Subcutaneous abdominal adipose tissue (tissue), 5 donors: ENCODE measurements around the gene OR1S2.
"Not testable (repeated sequence)": the region's sequence is repeated elsewhere in the genome, so short reads cannot be mapped to it uniquely, and the experiment has no call there.

Experiments
- H3K27ac ChIP-seq: one replicate; pipeline ENCODE4 v1.7.0; 2013; ENCODE audit warnings: low read depth, mild to moderate bottlenecking, inconsistent platforms, low read length, moderate library complexity
- H3K27me3 ChIP-seq, 5 donors: one replicate each; pipeline ENCODE4 v1.7.0; 2013; ENCODE audit warnings: low read length in 5 of 5, inconsistent platforms in 1 of 5; ENCODE audit not compliant: control insufficient read depth in 5 of 5, insufficient read depth in 4 of 5
- H3K36me3 ChIP-seq, 5 donors: one replicate each; pipeline ENCODE4 v1.7.0; 2013; ENCODE audit warnings: low read length in 5 of 5; ENCODE audit not compliant: control insufficient read depth in 5 of 5, insufficient read depth in 5 of 5
- H3K4me1 ChIP-seq, 5 donors: one replicate each; pipeline ENCODE4 v1.7.0; 2013; ENCODE audit warnings: low read length in 5 of 5, mild to moderate bottlenecking in 3 of 5, moderate library complexity in 1 of 5; ENCODE audit not compliant: control insufficient read depth in 5 of 5, insufficient read depth in 5 of 5
- H3K4me3 ChIP-seq, 5 donors: one replicate each; pipeline ENCODE4 v1.7.0; 2013; ENCODE audit warnings: low read length in 5 of 5, low read depth in 1 of 5
- H3K9ac ChIP-seq, 5 donors: one replicate each; pipeline ENCODE4 v1.7.0; 2013; ENCODE audit warnings: low read length in 5 of 5, mild to moderate bottlenecking in 4 of 5, moderate library complexity in 3 of 5
- H3K9me3 ChIP-seq, 5 donors: one replicate each; pipeline ENCODE4 v1.7.0; 2013; ENCODE audit warnings: low read length in 5 of 5; ENCODE audit not compliant: control insufficient read depth in 5 of 5
- donor health status: healthy.
- donor health status: healthy.
- donor health status: healthy.
- donor health status: healthy.
- donor health status: healthy.

The OR1S2 gene

GRCh38 chr11:58204042-58204441 lies at the start of gene OR1S2:
OR1S2 (minus strand) TSS chr11:58204142; CDS start chr11:58204142, 0 bp downstream.
- H3K36me3 ChIP-seq, result no peaks in the 10 kb centered on the region
- no peaks in the 10 kb centered on the region for H3K27me3 ChIP-seq
- no peak within 1 kb of the TSS for H3K9ac ChIP-seq
- no peaks in the 10 kb centered on the region for H3K4me1 ChIP-seq
- no peak within 1 kb of the TSS for H3K4me3 ChIP-seq
- no peak within 1 kb of the TSS for H3K27ac ChIP-seq
- H3K9me3 ChIP-seq, result no peaks in the 10 kb centered on the region

DNA sequence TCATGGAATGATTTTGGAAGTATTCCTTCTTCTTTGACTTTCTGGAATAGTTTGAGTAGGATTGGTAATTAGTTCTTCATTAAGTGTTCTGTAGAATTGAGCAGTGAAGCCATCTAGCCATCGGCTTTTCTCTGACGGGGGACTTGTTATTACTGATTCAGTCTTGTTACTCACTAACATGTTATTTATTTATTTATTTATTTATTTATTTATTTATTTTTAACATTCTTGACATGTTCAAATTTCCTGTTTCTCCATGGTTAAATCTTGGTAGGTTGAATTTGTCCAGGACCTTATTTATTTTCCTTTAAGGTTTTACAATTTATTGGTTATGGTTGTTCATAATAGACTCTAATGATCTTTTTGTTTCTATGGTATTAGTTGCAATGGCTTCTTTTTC lies 40.0 kb upstream of the OR1S2 start:
- Histone ChIP-seq H3K36me3 (no peaks in the 10 kb centered on the region), H3K4me1 (no peaks in the 10 kb centered on the region), H3K27me3 (no peaks in the 10 kb centered on the region), H3K9me3 (peaks cover 0 to 19% (median 4%) of the 10 kb centered on the region in 5 donors), H3K27ac (no peak overlapping the region), H3K9ac (no peak overlapping the region), H3K4me3 (no peak overlapping the region)

DNA sequence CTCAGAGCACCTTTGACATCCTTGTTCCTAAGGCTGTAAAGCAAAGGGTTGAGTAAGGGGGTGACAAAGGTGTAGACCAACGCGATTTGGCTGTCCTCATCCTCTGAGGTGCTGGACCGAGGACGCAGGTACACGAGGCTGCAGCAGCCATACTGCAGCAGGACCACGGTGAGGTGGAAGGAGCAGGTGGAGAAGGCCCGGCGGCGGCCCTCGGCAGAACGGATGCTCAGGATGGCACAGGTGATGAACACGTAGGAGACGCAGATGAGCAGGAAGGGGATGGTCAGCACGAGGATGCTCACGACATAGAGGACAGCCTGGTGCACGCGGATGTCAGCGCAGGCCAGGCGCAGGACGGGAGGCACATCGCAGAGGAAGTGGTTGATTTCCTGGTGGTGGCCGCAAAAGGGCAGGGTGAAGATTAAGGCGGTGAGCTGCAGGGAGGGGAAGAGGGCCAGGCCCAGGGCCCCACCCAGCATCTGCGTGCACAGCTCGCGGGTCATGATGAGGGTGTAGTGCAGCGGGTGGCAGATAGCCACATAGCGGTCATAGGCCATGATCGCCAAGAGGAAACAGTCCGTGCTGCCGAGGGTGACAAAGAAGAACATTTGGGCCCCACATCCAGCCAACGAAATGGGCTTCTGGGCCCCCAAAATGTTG lies 24.1 kb upstream of the OR1S2 start:
- Histone ChIP-seq H3K4me3 (no peak overlapping the region), H3K27ac (no peak overlapping the region), H3K9ac (no peak overlapping the region), H3K9me3 (peaks cover 0 to 6% (median 0%) of the 10 kb centered on the region in 5 donors), H3K36me3 (no peaks in the 10 kb centered on the region), H3K27me3 (peaks cover 0 to 3% (median 0%) of the 10 kb centered on the region in 5 donors), H3K4me1 (no peaks in the 10 kb centered on the region)

- peaks cover 0 to 3% (median 0%) of the 10 kb centered on the region in 5 donors for H3K27me3 ChIP-seq
- no peak overlapping the region for H3K27ac ChIP-seq
- H3K36me3 ChIP-seq, result no peaks in the 10 kb centered on the region
- no peaks in the 10 kb centered on the region for H3K4me1 ChIP-seq
- no peak overlapping the region for H3K9ac ChIP-seq
- no peak overlapping the region for H3K4me3 ChIP-seq
- H3K9me3 ChIP-seq, result peaks cover 0 to under 1% (median 0%) of the 10 kb centered on the region in 5 donors
Observed at GRCh38 chr11:58222721-58223120, 18.8 kb upstream of the OR1S2 start.

GRCh38 chr11:58216476-58216875 lies 12.5 kb upstream of the OR1S2 start:
- Histone ChIP-seq H3K4me1 (no peaks in the 10 kb centered on the region), H3K36me3 (no peaks in the 10 kb centered on the region), H3K4me3 (no peak overlapping the region), H3K27me3 (no peaks in the 10 kb centered on the region), H3K9me3 (no peaks in the 10 kb centered on the region), H3K27ac (no peak overlapping the region), H3K9ac (no peak overlapping the region)

GRCh38 chr11:58212420-58212819 lies 8.5 kb upstream of the OR1S2 start, which contains the start of gene OR1S1:
OR1S1 (plus strand) TSS chr11:58212720.
- H3K27me3 ChIP-seq, H3K4me1 ChIP-seq, H3K4me3 ChIP-seq, H3K36me3 ChIP-seq, H3K9me3 ChIP-seq, H3K9ac ChIP-seq, H3K27ac ChIP-seq: not testable (repeated sequence)

GRCh38 chr11:58199271-58199670 lies 4.7 kb downstream of the OR1S2 start:
- Histone ChIP-seq H3K9ac (no peak overlapping the region), H3K4me1 (no peaks in the 10 kb centered on the region), H3K4me3 (no peak overlapping the region), H3K27me3 (no peaks in the 10 kb centered on the region), H3K9me3 (peaks cover 0 to 13% (median 5%) of the 10 kb centered on the region in 5 donors), H3K27ac (no peak overlapping the region), H3K36me3 (no peaks in the 10 kb centered on the region)

GRCh38 chr11:58195939-58196338 lies 8.0 kb downstream of the OR1S2 start:
- H3K9me3 ChIP-seq, result peaks cover 0 to 13% (median 5%) of the 10 kb centered on the region in 5 donors
- no peaks in the 10 kb centered on the region for H3K27me3 ChIP-seq
- no peaks in the 10 kb centered on the region for H3K4me1 ChIP-seq

GRCh38 chr11:58193391-58193790 lies 10.6 kb downstream of the OR1S2 start:
- Histone ChIP-seq H3K4me3 (no peak overlapping the region), H3K9ac (no peak overlapping the region), H3K4me1 (peaks cover 0 to 6% (median 0%) of the 10 kb centered on the region in 5 donors), H3K27ac (no peak overlapping the region), H3K27me3 (no peaks in the 10 kb centered on the region), H3K36me3 (no peaks in the 10 kb centered on the region), H3K9me3 (peaks cover 0 to 13% (median 5%) of the 10 kb centered on the region in 5 donors)

More at GRCh38 chr11:58195939-58196338, 8.0 kb downstream of the OR1S2 start:
- H3K9ac ChIP-seq, result no peak overlapping the region
- no peaks in the 10 kb centered on the region for H3K36me3 ChIP-seq
- no peak overlapping the region for H3K27ac ChIP-seq
- H3K4me3 ChIP-seq, result no peak overlapping the region

- H3K27ac ChIP-seq, result no peak overlapping the region
- H3K9me3 ChIP-seq, result peaks cover 0 to 7% (median 0%) of the 10 kb centered on the region in 5 donors
- H3K4me1 ChIP-seq, result peaks cover 0 to 6% (median 0%) of the 10 kb centered on the region in 5 donors
- H3K36me3 ChIP-seq, result no peaks in the 10 kb centered on the region
- no peaks in the 10 kb centered on the region for H3K27me3 ChIP-seq
- H3K4me3 ChIP-seq, result no peak overlapping the region
- H3K9ac ChIP-seq, result no peak overlapping the region
Observed at GRCh38 chr11:58192229-58192628, 11.7 kb downstream of the OR1S2 start.
